GM18519 (cell line): ENCODE measurements around the gene SHANK1.
"Not testable (repeated sequence)": the region's sequence is repeated elsewhere in the genome, so short reads cannot be mapped to it uniquely, and the experiment has no call there.

ENCODE experiments used
- ATAC-seq: cut with Tn5 transposase; IDR thresholded peaks from one replicate; pipeline ENCODE4 v1.9.1; 2021; ENCODE audit warnings: mild to moderate bottlenecking, moderate library complexity; ENCODE audit not compliant: unreplicated experiment, low FRiP score

Gene SHANK1

DNA sequence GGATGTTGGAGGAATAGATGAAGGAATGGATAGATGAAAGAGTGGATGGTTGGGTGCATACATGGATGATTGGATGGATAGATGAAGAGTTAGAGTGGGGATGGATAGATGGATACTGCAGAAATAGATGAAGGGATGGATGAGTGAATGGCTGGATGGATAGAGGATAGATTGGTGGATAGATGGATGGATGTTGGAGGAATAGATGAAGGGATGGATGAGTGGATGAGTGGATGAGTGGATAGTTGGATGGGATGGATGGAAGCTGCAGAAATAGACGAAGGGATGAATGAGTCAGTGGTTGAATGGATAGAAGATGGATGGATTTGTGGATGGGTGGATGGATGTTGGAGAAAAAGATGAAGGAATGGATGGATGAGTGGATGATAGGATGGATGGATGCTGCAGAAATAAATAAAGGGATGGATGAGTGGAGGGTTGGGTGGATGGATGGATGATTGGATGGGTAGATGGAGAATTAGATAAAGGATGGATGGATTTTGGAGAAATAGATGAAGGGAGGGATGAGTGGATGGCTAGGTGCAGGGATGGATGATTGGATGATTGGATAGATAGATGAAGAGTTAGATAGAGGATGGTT is 75.2 kb downstream of the SHANK1 start:
- ATAC-seq = no peak

DNA sequence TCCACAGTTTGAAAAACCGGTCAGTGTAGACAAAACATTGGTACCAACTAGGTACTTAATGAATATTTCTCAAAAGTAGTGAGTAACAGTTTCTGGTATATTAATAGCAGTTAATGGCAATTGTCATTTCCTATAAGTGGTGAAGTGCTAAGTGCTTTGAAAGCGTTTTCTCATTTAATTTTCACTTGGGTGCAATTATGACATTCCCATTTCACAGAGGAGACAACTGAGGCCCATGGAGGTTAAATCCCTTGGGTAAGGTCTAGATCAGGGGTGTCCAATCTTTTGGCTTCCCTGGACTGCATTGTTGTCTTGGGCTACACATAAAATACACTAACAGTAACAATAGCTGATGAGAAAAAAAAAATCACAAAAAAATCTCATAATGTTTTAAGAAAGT is 79.2 kb downstream of the SHANK1 start:
- no peak for ATAC-seq

DNA sequence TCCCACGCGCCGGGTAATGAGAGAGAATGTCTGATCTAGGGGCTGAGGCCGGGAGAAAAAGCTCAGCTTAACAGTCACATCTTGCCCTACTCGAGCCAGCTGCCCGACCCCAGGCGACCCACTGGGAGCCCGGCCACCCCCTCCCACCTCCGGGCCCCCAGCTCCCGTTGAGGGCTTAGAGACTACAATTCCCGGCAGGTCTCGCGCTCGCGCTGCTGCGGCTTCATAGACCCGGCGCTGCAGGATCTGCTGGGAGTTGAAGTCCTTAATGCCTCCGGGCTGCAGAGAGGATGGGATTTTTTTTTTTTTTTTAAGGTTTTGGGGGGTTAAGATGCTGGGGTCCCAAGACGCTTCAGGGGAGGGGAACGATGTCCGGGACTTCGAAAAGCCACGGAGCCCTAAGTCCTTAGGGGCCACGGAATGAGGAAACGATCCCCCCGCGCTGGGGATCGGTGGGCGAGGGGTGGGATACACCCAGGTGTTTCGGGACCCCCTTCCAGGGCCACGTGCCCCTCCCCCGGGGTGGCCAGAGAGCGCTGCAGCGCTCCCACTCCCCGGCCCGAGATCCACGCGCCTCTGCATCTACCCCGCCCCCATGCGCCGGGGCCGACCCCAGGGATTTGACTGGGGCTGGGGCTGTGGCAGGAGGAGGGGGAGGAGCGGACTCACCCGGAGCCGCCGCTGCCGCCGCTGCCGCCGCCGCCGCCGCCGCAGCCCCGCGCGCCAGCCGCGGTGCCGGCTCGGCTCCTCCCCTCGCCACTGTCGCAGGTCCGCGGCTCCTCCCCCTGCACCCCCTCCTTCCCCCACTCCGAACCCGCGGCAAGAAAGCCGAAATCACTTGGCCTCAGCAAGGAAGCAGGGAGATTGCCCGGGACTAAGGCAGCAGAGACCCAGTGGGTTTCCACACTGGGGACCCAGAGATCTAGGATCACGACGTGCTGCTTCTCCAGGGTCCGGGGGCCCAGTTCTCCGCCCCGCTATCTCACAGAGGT is 80.2 kb downstream of the SHANK1 start, which contains the start of gene SYT3:
Gene SYT3 (minus strand): TSS at position 761 of the 992 bp plus-strand sequence. CDS start 2,470 bp downstream, outside the sequence.
- no peak for ATAC-seq

DNA sequence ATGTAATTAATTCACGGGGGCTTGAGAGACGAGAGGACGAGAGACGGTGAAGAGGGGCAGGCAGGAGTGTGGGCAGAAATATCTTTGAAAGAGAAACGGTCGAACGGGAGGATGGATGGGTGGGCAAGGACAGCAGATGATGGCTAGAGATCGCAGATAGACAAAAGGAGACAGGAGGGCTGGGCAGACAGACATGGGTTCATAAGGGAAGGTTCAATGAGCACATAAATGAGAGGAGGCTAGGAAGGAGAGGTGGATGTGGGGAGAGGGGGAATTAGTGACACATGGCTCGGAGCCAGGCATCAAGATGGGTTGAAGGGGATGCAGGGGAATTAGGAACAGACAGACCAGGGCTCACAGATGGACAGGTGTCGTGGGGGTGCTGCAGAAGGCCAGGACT is 81.0 kb downstream of the SHANK1 start:
- no peak for ATAC-seq

DNA sequence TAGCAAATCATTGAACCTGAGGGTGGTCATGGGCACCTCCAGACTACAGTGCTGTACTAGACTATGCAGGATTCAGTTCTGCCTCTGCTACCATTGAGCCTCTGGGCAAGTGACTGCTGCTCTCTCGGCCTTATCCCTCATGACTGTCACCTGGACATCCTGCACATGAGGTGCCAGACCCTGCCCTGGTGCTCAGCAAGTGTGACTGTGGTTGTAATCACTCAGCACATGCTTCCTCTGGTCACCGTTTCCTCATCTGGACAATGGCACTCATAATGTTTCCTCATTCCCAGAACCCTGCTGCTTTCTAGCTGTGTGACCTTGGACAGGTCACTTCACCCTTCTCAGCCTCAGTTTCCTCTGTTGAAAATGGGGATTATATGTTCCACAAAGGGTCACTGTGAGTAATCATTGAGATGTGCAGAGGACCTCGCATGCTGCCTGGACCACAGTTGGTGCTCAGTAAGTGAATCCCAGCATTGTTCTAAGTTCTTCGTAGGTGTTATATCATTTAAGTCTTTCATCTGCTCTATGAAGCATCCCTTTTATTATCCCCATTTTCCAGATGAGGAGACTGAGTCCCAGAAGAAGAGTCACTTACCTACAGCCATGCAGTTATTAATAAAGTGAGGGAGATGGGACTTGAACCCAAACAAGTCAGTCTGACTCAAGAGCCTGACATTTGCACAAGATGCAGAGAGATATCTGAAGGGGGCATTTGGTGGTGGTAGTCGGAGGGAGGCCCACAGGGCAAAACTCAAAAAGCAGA is 83.1 kb downstream of the SHANK1 start:
- no peak for ATAC-seq

DNA sequence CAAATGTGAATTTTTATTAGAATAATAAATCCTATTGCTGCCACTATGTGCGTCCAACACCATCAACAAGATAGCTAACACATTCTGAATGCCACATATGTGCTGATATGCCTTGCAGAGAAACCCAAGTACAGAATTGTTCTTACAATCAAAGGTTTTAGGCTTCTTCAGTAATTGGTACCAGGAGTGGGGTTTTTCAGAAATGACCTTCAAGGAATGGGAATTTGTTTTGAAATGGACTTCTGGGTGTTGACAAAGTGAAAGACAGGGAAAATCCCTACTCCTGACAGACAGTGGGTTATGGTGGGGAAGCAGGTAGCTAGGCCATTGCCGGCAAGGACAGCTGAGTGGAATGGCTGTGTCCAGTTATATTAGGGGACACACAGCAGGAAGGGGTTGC is 85.6 kb downstream of the SHANK1 start:
- ATAC-seq = no peak

DNA sequence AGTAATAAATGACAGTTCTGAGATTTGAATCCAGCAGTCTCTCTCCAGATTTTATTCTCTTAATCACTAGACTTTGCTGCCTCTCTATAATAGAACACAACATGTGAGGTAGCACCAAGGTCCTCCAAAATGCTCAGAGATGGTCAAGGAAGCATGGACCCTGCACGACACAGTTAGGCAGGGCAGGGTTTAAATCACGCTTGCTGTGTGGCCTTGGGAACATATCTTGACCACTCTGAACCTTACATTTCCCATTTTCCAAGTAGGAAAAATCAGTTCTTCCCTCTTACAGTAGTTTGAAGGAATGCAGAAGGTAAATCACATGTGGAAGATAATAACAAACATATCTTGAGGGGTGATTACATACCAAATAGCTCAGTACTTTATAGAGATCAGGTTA is 86.2 kb downstream of the SHANK1 start:
- ATAC-seq = no peak

DNA sequence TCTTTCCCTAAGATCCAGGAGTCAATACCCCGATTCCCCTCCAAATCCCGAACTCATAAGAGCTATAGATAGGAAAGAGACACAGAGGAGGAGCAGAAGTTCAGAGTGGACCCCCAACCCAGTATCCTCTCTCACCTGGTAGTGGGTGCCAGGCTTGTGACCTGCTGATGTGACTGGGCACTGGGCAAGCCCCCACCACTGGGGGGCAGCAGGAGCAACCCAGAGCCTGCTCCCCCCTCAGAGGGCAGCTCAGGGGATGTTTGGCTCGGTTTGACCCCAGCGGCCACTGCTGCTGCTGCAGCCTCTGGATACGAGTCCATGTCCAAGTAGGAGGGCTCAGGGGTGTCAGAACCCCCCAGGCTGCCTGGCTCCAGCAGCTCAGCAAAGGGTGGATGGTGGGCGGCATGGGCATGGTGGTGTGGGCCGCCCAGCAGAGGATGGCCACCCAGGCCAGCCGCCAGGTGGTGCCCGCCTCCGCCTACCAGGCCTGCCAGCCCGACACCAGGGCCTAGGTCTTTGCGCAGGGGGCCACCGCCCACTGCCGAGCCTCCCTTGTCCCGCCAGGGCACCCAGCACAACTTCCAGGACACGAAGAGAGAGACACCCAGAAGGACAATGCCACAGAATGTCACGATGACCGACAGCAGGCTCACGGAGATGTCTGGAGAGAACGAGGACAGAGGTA is 87.3 kb downstream of the SHANK1 start:
- ATAC-seq = no peak

DNA sequence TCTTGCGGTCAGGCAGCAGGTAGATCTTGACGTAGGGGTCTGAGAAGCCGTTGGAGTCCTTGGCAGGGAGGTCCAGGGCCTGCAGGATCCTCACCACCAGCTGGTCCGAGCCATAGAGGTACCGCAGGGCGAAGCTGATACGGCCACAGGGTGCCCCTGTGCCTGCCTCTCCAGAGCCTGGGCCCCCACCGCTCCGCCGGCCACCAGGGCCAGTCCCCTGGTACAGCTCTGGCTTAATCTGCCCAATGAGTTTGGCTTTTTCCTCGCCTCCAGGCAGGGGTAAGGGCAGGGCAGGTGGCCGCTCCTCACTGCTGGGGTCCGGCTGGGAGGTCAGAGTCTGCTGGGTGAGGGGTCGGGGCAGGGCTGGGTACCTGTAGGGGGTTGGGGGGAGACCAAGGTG is 89.8 kb downstream of the SHANK1 start:
- no peak for ATAC-seq

DNA sequence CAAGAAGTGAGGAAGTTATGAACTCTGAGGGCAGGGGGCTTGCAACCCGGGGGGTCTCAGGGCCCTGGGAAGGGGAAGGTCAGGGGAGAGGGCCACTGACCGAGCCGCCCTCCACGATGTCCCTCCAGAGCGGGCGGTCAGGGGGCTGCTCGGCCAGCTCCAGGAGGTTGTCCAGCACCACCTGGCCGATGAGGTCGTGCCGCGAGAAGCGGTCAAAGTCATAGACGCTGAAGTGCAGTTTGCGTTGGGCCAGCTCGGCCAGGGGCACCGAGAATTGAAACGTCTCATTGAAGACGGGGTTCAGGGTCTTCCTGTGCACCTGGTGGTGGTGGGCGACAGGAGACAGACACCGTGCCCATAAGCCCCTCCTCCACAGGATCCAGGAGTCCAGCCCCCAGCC is 90.4 kb downstream of the SHANK1 start:
- ATAC-seq = no peak

DNA sequence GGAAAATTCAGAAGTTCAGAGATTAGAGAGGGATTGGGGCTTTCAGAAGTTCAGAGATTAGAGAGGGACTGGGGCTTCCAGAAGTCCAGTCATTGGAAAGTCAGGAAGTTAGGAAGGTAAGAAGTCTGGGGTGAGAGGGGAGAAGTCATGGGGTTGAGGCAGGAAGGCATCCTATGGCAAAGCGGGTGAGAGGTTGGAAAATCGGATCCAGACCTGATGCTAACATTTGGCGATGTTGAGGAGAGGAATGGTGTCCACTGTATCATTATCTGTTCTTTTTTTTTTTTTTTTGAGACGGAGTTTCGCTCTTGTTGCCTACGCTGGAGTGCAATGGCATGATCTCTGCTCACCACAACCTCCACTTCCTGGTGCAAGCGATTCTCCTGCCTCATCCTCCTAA is 91.1 kb downstream of the SHANK1 start:
- ATAC-seq = no peak

DNA sequence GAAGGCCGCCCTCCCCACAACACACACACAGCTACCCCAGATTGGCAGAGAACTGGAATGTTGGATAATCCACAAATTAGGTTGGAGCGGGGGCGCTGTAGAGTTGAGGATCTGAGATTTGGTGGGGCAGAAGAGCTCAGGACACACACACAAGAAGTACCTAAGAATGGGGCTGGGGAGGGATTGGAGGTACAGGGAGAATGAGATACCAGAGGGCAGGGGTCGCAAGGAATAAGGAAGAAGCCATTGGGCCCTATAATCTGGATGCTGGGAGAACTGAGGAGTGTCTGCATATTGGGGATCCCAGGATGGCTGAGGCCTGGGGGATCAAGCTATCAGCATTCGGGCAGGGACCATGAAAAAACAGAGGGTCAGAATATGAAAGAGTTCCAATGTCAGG is 91.5 kb downstream of the SHANK1 start:
- ATAC-seq = no peak

DNA sequence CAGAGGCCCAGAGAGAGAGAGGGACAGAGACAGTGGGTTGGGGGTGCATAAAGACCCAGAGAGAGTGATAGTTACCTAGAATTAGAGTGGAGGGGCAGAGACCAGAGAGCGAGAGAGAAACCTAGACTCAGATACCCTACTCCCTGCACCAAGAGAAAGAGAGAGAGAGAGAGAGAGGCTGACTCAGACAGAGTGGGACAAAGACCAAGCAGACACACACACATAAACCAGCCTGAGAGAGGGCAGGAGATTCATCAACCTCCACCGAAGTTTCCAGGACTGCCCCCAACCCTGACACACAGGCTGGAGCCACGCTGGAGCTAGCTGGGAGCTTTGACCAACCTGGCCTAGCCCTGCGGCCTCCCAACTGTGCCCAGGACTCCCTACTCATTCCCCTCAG is 92.8 kb downstream of the SHANK1 start:
- no peak for ATAC-seq

DNA sequence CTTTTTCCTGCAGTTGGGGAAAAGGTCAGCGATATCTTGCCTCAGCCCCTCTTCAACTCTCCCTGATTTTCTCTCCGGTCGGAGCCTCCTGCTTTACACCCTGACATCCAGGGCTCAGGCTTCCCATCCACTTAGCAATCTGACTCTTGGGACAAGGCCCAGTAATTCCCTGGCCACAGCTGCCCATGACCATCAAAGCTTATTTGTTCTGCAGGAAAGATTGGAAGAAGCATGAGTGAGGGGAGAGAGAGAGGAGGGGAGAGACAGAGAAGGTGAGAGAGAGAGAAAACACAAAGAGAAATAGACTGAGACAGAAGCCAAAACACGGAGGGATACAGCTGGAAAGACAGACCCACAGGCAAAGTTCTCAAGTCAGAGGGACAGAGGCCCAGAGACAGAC is 93.6 kb downstream of the SHANK1 start:
- ATAC-seq = no peak

DNA sequence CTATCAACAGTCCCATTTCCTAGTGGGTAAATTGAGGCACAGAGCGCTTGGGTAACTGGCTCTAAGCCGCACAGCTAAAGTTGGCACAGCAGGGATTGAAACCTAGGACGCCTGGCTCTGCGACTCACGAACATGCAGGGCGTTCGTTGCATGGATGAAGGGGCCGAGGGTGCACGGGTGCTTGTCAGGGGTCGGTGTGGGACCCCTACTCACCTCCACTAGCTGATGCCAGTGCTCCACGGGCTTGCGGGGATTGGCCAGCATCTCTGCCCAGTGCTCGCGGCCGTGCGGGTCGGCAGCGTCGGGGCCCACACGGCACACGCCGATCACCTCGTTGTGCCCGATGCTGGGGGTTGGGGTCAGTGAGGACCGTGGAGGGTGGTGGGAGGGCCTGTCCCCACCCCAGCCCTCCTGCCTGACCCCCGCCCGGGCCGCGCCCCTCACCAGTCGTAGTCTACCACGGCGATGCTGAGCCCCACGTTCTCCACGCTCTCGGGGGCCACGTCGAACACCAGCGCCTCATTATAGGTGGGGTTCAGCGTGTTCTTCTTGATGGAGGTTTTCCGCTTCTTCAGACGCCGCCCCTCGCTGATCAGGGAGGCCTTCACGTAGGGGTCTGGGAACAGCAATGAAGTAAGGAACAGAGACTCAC is 94.5 kb downstream of the SHANK1 start:
- no peak for ATAC-seq

DNA sequence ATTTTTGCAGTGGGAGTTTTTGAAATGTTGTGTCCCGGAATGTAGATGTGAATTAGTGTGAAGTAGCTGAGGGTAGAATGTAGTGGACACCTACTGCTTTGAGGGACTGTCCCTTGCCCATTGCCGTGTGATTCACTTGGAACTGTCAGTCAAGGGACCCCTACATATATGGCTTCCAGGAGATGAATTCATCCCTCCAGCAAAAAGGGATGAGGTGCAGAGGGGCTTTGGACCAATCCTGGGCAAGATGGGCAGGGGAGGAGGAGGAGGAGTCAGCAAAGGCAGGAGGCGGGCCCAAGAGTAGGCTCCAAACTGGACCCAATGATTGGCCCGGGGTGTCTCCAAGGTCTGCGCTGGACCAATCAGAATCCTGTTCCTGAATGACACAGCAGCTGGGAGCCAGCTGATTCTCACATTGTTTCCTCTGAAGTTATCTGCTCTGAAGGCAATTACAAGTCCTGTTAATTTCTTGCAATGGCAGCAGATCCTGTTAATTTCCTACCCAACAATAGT is 99.2 kb downstream of the SHANK1 start:
- not testable (repeated sequence) for ATAC-seq

DNA sequence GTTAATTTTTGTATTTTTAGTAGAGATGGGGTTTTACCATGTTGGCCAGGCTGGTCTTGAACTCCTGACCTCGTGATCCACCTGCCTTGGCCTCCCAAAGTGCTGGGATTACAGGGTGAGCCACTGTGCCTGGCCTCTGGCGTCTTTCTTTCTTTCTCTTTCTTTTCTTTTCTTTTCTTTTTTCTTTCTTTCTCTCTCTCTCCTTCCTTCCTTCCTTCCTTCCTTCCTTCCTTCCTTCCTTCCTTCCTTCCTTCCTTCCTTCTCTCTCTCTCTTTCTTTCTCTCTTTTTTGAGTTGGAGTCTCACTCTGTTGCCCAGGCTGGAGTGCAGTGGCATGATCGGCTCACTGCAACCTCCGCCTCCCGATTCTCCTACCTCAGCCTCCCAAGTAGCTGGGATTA is 100.4 kb downstream of the SHANK1 start:
- not testable (repeated sequence) for ATAC-seq

DNA sequence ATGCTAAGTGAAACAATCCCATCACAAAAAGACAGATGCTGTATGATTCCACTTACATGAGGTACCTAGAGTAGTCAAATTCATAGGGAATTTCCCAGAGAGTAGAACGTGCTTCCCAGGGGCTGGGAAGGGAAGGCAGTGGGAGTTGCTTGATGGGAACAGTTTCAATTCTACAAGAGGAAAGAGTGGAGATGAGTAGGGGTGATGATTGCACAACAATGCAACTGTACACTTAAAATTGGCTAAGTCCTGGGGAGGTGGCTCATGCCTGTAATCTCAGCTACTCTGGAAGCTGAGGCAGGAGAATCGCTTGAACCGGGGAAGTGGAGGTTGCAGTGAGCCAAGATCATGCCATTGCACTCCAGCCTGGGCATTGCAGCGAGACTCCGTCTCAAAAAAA is 101.2 kb downstream of the SHANK1 start:
- ATAC-seq = not testable (repeated sequence)

DNA sequence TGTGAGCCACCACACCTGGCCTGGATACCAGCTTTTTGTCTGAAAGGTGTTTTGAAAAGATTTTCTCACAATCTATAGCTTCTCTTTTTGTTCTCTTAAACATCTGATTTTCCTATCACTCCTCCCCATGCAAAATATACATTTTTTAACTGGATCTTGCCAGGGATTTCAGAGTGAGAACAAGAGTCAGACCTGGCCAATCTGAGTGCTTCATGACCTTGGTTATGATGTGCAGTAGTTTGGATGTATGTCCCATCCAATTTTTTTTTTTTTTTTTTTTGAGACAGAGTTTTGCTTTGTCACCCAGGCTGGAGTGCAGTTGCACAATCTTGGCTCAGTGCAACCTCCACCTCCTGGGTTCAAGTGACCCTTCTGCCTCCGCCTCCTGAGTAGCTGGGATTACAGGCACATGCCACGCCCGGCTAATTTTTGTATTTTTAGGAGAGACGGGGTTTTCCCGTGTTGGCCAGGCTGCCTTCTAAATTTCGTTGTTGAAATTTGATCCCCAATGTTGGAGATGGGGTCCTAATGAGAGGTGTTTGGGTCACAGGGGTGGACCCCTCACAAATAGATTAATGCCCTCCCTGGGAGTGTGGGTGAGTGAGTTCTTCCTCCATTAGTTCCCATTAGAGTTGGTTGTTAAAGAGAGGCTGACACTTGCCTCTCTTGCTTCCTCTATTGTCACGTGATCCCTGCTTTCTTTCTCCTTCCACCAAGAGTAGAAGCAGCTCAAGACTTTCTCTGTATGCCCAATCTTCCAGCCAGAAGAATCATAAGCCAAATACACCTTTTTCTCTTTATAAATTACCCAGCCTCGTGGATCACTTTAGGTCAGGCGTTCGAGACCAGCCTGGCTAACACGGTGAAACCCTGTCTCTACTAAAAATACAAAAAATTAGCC is 106.8 kb downstream of the SHANK1 start:
- ATAC-seq = not testable (repeated sequence)
